ENCODE data around the gene OR5A1.

DNA sequence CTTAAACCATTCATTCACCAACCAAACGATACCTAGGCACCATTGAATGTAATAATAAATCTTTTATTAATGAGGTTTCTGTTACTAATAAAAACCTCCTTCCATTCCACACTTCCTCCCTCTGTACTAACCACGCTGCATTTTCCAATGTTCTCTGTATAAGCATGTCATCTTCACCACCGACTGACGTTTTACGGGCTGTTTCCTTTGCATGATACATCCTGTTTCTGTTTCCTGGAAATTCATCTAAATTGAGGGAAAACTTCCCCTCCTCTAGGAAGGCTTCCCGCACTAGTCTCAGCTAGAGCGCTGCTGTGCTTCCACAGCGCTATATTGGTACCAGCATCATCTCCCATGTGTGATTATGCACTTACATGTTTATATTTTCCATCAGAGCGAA is 38.9 kb downstream of the OR5A1 start:
- TF ChIP-seq, protein P1, sequence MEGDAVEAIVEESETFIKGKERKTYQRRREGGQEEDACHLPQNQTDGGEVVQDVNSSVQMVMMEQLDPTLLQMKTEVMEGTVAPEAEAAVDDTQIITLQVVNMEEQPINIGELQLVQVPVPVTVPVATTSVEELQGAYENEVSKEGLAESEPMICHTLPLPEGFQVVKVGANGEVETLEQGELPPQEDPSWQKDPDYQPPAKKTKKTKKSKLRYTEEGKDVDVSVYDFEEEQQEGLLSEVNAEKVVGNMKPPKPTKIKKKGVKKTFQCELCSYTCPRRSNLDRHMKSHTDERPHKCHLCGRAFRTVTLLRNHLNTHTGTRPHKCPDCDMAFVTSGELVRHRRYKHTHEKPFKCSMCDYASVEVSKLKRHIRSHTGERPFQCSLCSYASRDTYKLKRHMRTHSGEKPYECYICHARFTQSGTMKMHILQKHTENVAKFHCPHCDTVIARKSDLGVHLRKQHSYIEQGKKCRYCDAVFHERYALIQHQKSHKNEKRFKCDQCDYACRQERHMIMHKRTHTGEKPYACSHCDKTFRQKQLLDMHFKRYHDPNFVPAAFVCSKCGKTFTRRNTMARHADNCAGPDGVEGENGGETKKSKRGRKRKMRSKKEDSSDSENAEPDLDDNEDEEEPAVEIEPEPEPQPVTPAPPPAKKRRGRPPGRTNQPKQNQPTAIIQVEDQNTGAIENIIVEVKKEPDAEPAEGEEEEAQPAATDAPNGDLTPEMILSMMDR (IDR thresholded peaks at IDR 0.05) = no peak
- TF ChIP-seq EZH2 (IDR thresholded peaks at IDR 0.05) = no peak

Measured in neural progenitor cell (in vitro differentiated cells).